GM18907 (cell line): ENCODE results near the gene KLHDC3.

Experiments
- ATAC-seq: cut with Tn5 transposase; IDR thresholded peaks from one replicate; pipeline ENCODE4 v1.9.1; 2021; ENCODE audit warnings: mild to moderate bottlenecking, moderate library complexity; ENCODE audit not compliant: unreplicated experiment

Gene KLHDC3

DNA sequence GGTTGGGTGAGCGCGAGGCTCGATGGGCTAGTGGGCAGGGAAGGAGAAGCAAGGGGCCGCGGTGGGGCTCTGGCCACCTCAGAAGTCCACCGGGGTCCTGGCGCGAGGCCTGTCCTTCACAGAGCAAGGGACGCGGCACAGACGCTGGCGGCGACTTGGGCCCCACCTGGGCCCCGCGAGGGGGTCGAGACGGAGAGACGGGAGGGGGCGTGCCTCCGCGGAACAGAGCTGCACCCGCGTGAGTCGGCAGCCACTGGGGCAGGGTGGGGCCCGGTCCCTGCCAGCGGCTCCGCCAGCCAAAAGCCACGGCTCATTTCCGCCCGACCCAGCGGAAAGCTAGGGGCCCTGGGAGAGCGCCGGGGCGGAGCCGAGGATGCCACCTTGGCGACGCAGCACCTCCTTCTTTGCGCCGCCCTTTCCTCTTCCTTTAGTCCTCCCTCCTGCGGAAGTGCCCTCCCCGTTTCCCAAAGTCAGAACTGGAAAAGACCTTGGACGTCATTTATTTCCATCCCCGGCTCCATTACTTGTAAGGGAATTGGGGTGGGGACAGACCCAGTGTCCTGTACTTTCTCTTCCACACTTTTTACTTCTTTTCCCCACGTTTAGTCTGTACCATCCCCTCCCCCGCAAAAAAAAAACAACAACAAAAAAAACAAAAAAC is 39.6 kb downstream of the KLHDC3 start, which contains the start of gene CUL7:
CUL7 (minus strand) TSS at position 307 of the 661 bp plus-strand sequence. CDS start 1,063 bp downstream, outside the sequence.
- peak; percentile 78 for ATAC-seq

DNA sequence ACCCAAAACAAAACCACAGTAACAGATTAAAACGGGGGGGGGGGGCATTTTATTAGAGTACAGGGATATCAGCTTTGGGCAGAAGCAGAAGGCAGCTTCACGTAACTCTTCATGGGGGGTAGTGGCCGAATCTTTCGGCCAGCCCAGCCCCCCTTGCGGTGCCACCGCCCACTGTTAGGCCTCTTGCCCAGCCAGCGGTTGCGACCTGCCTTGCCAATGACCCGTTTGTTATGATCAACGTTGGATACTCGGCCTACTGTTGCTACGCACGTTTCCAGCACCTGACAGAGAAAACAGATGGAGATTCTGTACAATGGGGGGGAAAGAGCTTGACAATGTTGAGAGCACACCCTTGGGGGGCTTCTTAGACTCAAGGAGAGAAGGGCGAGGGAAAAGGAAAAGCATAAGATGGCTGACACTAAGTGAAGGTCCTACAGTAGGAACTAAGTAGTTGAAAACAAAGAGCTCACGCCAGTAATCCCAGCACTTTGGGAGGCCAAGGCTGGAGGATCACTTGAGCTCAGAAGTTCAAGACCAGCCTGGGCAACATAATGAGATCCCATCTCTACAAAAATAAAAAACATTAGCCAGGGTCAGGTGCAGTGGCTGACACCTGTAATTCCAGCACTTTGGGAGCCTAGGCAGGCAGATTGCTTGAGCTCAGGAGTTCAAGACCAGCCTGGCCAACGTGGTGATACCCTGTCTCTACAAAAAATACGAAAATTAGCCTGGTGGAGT is 40.3 kb downstream of the KLHDC3 start:
- ATAC-seq: no peak

DNA sequence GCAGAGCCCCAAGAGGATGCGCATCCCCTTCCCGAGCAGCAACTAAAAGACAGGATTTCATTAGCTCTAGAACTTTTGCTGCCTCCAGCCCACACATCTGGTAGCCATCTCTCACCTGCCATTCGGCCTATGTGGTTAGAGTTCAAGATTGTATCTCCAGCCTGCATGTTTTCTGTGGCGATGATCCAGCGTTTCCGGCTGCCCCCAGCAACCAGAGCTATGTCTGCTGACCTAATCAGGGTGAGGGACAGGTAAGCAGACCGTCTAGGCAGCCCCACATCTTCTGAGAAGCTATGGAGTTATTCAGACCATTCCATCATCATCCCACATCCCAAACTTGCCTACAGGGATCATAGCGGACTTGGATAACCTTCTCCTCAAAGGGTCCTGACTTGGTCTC is 41.9 kb downstream of the KLHDC3 start:
- no peak for ATAC-seq

DNA sequence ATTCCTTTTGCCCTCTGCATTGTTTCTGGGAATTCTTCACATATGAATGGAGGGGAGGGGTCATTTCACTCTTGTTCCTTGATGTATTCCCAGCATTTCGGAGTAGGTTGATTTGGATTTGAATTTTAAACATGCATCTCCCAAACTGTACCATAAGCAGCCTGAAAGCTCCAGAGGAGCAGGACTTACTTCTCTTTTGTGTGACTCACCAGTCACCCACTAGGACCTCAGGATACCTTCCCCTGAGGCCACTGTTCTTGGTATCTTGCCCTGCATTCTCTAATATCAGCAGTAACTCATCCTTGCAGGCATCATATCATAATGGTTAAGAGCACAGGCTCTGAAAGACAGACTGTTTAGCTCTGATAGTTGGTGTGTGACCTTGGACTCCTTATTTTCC is 44.5 kb downstream of the KLHDC3 start:
- no peak for ATAC-seq

DNA sequence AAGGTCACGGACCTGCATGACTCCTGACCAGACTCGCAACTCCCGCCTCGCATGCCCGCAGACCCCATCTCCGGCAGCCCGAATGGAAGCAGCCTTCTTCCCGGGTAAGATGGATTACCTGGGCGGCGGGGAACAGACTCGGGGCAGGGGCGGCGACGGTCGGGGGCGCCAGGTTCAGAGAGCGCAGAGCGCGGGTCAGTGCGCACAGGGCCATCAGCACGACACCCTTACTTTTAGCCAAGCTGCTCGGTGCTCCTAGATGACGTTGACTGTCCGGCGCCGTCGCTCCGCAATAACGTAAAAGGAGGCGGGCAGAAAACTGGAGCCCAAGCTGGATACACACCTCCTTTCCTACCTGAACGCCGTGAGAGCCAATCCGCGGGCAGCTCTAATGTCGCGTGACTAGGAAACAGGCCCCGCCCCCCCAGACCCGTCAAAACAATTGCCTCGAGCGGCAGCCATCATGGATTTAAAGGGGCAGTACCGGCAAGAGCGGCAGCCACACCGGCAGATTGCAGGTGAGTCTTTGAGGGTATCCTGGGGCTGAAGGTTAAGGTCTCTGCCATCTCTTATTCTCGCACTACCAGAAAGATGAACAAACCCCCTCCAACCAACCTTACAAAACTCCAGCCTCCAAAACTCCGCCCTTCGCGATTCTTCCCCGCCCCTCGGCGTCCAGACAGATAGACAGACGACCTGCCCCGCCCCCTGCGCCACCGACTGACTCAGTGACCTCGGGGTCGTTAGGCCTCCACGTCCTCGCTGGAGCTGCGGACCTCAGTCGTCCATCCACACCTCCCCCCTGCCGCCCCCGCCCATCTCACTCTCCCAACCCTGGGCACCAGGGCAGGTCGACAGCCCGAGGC is 45.4 kb downstream of the KLHDC3 start, which contains the start of the genes KLC4 and MRPL2:
KLC4 (plus strand) TSS at position 464 of the 866 bp plus-strand sequence. CDS start 1,705 bp downstream, outside the sequence.
MRPL2 (minus strand) TSS at position 267 of the 866 bp plus-strand sequence; CDS start at position 214, 53 bp downstream.
- peak; percentile 90 for ATAC-seq

DNA sequence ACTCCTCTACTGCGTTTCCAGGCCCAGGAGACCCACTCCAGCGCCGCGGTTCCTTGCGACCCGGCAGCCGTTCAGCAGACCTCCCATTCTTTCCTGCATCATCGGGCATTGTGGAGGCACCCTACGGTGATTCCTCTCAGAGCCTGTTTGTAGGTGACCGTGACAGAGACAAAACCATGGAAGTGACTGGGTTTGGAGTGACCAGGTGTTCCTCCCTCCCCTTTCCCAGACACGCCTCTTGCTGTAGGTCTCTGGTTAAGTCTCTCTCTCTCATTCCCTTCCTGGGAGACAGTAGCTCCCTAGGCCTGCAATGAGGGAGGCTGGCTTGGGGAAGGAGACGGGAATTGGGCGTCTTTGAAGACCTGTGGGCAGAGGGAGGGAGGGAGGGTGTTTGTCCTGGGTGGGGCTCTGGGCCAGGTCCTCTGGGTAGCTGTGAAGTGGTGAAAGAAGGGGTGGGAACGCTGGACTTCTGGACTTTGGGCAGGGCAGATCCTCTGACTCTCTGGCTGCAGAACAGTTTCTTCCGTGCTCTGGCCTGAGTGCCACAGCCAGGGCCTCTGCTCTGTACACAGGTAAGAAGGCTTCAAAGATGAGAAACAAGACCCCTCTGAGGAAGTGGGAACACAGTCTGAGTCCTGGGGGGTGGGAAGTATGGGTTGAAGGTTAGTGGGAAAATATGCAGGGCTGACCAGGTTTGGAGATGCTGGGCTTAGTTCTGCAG is 46.1 kb downstream of the KLHDC3 start:
- ATAC-seq: no peak

DNA sequence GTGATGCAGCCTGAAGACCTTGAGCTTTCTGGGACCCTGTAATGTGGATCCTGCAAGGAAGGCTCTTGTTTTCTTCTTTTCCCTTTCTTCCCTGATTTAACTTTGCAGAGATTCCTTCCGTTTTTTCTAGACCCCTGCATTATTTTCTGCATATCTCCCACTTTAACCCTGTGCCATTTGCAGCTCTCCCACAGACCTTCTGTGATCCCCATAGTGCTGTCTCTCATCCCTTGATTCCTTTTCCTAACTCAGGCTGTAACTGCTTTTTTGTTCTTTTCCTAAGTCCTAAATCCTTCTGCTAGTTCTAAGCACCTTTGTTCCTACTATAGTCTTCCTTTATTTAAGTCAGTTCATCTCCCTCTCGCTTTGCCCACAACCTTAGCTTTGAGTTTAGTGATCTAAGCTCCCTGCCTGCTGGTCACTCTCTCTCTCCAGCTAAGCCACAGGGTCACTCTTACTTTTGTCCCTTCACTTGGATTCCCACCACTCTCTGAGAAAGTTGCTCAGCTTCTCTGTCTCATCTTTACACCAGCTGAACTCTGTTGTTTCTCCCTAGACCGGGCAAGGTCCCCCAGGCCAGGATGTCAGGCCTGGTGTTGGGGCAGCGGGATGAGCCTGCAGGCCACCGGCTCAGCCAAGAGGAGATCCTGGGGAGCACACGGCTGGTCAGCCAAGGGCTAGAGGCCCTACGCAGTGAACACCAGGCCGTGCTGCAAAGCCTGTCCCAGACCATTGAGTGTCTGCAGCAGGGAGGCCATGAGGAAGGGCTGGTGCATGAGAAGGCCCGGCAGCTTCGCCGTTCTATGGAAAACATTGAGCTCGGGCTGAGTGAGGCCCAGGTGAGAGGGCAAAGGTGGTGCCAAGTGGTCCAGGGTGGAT is 46.9 kb downstream of the KLHDC3 start:
- no peak for ATAC-seq

DNA sequence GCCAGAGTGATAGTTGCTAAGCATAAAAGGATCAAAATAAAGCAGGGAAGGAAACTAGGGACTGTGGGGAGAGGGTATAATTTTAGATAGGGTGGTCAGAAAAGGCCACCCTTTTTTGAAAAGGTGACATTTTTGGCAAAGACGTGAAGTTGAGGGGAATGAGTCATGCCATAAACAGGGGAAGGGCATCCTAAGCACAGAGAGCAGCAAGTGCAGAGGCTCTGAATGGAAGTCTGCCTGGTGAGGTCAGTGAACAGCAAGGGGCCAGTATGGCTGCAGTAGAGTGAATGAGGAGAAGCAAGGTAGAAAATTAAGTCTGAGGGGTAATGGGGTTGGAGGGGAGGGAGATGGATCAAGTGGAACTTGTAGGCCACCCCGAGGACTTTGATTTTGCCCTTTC is 47.8 kb downstream of the KLHDC3 start:
- no peak for ATAC-seq

DNA sequence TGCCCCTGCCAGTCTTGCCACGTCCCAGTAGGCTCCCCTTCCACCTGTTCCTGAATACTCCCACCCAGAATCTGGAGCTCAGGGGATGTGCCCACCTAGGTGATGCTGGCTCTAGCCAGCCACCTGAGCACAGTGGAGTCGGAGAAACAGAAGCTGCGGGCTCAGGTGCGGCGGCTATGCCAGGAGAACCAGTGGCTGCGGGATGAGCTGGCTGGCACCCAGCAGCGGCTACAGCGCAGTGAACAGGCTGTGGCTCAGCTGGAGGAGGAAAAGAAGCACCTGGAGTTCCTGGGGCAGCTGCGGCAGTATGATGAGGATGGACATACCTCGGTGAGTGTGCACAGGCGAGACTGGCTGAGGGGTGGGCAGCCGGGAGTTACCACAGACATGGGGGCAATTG is 48.8 kb downstream of the KLHDC3 start:
- ATAC-seq: no peak

DNA sequence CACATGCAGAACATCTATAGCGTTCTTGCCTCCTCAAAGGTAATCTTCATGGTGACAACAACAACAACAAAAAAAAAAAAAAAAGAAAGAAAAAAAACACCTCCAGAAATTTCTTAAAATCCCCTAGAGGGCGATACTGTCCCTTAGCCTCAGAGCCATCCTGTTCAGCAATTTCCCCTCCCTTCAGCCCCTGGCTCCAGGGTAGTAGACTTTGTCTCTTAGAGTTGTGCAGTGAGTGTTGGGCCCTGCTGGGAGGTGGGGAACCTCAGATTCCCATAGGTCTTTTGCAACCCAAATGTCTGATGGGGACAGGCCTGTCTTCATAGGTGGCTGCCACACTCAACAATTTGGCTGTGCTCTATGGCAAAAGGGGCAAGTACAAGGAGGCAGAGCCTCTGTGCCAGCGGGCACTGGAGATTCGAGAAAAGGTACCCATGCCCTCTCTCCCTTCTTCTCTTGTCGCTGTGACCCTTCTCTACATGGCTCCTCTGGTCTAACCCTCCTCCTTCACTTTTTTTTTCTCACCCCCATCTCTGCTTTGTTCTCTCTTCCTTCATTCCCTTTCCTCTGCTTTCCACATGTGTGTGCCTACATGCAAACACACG is 56.1 kb downstream of the KLHDC3 start:
- no peak for ATAC-seq
